ENCODE data around the gene TMEM258.

DNA sequence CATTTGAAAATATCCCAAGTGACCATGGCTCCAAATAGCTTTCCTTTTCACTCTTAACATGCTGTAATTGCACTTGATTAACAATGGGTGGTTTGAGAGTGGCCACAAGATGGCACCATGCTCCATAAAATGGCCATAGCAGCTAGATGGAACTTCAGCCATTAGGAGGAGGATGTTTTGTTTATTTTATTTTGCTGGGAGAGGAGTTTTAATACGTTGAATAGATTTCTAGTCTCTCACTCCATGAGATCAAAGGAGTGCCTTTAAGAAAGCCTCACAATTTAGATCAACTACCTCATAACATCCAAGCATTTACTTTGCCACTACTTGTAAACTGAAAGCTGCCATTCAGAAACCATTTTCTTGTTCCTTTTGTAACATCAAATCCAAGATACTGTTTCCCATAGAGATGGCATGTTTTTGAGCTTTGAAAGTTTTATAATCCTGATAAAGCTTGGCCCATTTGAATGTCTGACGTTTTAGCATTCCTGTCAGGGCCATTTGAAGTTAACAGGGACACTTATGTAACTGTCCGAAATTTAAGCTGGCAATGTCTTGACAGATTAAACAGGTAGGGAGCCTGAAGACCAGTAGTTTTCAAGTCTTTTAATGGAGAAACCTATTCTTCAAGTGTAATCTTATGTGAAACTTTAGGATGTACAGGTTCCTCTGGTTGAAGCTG is 5.0 kb upstream of the TMEM258 start:
- no peak for TF ChIP-seq EZH2 (IDR thresholded peaks at IDR 0.05)
- TF ChIP-seq, protein P1, sequence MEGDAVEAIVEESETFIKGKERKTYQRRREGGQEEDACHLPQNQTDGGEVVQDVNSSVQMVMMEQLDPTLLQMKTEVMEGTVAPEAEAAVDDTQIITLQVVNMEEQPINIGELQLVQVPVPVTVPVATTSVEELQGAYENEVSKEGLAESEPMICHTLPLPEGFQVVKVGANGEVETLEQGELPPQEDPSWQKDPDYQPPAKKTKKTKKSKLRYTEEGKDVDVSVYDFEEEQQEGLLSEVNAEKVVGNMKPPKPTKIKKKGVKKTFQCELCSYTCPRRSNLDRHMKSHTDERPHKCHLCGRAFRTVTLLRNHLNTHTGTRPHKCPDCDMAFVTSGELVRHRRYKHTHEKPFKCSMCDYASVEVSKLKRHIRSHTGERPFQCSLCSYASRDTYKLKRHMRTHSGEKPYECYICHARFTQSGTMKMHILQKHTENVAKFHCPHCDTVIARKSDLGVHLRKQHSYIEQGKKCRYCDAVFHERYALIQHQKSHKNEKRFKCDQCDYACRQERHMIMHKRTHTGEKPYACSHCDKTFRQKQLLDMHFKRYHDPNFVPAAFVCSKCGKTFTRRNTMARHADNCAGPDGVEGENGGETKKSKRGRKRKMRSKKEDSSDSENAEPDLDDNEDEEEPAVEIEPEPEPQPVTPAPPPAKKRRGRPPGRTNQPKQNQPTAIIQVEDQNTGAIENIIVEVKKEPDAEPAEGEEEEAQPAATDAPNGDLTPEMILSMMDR (IDR thresholded peaks at IDR 0.05), result peak; percentile 94

All from neural progenitor cell (in vitro differentiated cells).